Smooth muscle cell of bladder (primary cell): ENCODE results near the gene B3GALT6. TPM values are rescaled to one million over a fixed set of nuclear protein-coding genes. Genes with fewer than 3 reads are reported as not detected.

ENCODE experiments used
- total RNA-seq: library from RNA; depleted of rRNA; stranded (reverse); fragments of >200 nt; gene quantifications from 2 replicates; pipeline ENCODE4 v1.2.3, GENCODE V29; 2014

Gene B3GALT6
- total RNA-seq = 16.2 and 21.7 TPM in 2 replicates

DNA sequence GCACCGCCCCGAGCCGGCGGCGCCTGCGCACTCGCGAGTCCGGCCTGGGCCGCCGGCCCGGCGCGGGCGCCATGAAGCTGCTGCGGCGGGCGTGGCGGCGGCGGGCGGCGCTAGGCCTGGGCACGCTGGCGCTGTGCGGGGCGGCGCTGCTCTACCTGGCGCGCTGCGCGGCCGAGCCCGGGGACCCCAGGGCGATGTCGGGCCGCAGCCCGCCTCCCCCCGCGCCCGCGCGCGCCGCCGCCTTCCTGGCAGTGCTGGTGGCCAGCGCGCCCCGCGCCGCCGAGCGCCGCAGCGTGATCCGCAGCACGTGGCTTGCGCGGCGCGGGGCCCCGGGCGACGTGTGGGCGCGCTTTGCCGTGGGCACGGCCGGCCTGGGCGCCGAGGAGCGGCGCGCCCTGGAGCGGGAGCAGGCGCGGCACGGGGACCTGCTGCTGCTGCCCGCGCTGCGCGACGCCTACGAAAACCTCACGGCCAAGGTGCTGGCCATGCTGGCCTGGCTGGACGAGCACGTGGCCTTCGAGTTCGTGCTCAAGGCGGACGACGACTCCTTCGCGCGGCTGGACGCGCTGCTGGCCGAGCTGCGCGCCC is at the start of gene B3GALT6:
Gene B3GALT6, plus strand, starts transcription at position 30 of the 588 bp plus-strand sequence. Its CDS starts 42 bp downstream, at position 72.

DNA sequence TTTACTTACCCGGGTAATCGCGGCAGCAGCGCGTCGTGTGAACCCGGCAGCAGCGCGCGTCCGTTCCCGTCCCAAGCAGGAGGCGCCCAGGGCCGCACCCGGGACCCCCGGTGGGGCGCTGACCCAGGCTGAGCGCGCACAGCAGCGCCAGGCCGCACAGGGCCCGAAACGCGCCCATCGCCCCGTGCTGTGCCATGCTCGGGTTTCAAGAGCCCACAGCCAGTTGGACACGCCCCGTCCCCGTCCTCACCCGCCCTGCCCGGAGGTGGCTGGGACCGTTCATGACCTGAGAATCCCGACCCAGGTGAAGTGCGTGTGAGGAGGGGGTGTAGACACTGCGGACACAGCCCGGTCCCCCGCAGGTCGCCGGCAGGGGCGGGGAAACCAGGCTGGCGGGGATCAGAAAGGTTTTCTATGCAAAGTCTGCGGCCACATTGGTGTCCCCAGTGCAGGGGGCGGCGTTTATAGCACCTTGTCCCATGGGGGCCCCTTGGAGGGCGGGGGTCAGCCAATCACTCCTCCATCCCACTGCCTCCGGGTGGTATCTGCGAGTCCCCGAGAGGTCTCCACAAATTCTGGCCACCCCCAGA is 25.6 kb upstream of the B3GALT6 start, which contains the start of gene TNFRSF18:
Gene TNFRSF18, minus strand, starts transcription at position 217 of the 590 bp plus-strand sequence. Its CDS starts 21 bp downstream, at position 196.

DNA sequence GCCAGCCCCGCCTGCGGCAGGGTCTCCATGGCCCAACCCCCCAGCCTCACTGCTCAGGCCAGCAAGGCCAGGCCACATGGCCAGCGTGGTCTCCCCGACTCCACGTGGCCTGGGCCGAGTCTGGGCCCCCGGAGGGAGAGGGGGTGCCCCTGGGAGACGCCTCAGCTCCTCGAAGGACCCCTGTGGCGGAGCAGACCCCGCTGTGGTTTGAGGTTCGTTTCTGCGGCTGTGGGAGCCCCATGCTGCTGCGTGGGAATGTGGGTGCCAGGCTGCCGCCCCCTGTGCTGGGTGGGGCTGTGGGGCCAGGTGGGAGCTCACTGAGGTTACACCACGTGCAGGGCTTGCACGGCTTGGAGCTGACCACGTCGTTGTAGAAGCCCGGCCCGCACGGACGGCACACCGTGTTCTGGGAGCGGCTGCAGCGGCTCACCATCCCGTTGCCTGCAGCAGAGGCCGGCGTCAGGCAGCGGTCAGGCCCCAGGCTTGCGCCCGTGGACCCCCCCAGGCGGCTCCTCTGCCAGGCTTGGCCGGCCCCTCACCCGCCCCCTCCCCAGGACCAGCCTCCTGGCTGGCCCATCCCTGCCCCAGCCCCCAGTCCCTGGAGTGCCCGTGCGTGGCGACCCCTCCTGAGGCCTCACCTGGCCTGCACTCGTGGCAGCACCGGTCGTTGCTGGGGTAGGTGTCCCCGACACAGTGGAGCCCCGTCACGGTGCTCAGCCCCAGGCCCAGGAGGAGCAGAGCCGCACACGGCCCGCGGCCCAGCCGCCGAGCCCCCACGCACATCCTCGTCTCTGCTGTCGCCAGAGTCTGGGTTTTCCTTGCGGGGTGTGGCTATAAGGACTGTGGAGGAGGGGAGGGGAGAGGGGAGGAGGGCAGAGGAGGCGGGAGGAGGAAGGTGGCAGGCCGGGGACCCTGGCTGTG is 18.4 kb upstream of the B3GALT6 start, which contains the start of gene TNFRSF4:
Gene TNFRSF4, minus strand, starts transcription at position 809 of the 921 bp plus-strand sequence. Its CDS starts 26 bp downstream, at position 783.

DNA sequence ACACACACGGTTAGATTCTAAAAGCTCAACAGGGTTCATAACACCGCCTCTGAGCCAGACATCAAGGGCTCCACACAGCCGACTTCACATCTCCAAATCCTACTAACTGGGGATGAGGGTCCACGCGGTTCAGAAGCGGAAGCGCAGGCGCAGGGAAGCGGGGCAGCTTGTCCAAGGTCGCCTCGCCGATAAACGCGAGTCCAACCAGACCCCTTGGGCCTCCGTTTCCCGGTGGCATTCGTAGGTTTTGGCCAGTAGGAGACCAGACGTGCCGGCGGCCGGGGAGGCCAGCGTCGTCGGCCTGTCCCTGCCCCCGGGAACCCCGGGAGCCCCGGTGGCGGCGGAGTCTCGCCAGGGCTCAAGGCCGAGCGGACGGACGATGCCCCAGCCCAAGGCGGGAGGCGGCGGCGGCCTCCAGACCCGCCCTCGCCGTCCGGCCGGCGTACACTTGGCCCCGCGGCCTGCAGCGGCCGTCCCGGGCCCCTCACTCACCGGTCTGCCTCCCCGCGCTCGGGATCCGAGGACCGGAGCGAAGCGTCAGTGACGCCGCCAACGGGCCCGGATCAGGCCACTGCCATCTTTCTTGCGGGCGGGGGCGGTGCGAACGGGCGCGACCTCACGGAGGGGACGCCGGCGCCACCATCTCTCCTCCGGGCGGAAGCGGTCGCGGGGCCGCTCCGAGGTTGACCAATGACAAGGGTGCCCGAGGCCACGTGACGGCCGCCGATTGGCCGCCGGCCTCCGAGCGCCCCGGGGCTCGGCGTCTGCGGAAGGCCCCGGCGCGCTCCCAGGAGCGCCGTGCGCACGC is 433 bp upstream of the B3GALT6 start, which contains the start of gene SDF4:
Gene SDF4, minus strand, starts transcription at position 602 of the 808 bp plus-strand sequence. CDS start 3,229 bp downstream, outside the sequence.

DNA sequence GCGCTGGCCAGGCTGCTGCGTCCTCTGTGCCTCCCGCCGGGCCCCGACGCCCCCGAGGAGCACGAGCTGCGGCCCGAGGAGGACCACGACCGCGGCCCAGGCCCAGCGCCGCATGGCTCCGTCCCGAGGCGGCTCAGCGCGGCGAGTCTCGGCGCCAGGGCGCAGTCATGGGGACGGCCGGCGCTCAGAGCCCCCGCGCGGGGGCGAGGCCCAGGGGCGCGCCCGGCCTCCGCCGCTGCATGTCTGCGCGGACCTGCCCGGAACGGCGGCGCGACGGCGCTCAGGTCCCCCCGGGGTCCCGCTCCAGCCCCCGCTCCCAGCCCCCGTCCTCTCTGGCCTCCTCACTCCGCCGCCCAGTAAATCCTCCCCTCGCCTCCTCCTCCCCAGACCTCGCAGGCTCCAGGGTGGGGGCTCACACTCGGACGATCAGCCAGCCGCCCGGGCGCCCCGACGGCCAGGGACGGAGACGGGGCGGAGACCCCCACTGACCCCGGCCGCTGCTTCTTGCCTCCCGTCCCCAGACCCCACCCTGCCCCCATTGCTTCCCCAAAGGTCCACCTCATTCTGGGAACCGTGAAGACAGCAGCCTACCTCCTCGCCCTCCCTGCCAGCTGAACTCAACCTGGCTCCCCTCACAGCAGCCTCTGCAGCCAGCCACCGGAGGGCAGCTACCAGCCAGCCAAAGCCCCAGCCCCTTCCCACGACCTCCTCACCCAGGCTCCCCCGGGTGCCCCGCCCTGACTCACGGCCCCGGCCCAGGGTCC is 14.7 kb downstream of the B3GALT6 start, which contains the start of gene C1QTNF12:
Gene C1QTNF12, minus strand, starts transcription at position 146 of the 764 bp plus-strand sequence. Its CDS starts 32 bp downstream, at position 114.

DNA sequence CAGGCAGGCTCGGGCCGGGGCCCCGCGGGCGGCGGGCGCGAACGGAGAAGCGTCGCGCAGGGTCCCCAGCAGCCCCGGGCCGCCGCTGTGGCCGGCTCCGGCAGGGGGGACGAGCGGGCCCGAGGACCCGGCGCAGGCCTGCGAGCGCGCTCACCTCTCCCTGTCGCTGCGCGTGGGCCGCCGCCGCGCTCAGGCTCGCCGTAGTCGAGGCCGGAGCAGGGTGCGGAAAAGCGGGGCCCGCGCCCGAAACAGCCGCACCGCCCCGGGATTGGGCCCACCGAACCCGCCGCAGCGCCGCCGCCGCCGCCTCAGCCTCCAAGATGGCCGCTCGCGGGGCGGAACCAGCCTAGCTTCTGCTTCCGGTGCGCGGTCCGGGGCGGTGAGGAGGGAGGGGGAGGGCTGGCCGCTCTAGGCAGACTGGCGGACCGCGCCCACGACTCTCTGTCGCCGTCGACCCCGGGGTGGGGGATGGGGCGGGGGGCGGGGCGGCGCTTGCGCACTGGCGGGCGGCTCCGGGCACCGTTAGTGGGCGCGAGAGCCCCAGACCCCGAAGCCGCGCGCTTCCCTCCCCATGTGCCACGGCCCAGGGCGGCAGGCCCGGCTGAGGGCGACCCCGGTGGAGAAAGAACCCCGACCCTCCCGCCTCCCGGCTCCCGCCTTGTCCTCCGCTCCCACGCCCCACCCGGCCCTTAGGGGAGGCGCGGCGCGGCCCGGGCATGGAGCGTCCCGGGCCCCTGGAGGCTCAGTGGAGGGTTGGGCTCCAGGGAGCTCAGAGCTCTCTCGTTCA is 41.7 kb downstream of the B3GALT6 start, which contains the start of gene UBE2J2:
Gene UBE2J2, minus strand, starts transcription at position 343 of the 787 bp plus-strand sequence. CDS start 5,862 bp downstream, outside the sequence.

Other genes with a start within 250 kb of the B3GALT6 start
- gene HES4, start 232.1 kb upstream of the B3GALT6 start, total RNA-seq = 0.85 and 8.0 TPM in 2 replicates
- 103 and 131 TPM in 2 replicates for gene ISG15, start 218.7 kb upstream of the B3GALT6 start, total RNA-seq
- gene AGRN, start 212.1 kb upstream of the B3GALT6 start, total RNA-seq = 30.9 and 42.0 TPM in 2 replicates
- gene RNF223, start 157.9 kb upstream of the B3GALT6 start, total RNA-seq = not detected in 2 replicates
- 3.8 and 4.0 TPM in 2 replicates for gene C1orf159, start 116.1 kb upstream of the B3GALT6 start, total RNA-seq
- gene TTLL10, start 58.4 kb upstream of the B3GALT6 start, total RNA-seq = not detected in 2 replicates
- 0.55 TPM in 1 of 2 replicates, not detected in the other for gene TNFRSF18, start 25.6 kb upstream of the B3GALT6 start, total RNA-seq
- 0.14 and 0.18 TPM in 2 replicates for gene TNFRSF4, start 18.1 kb upstream of the B3GALT6 start, total RNA-seq
- gene SDF4, start 236 bp upstream of the B3GALT6 start, total RNA-seq = 117 and 125 TPM in 2 replicates
- gene C1QTNF12, start 14.5 kb downstream of the B3GALT6 start, total RNA-seq = 0.83 and 1.3 TPM in 2 replicates
- 34.0 and 44.7 TPM in 2 replicates for gene UBE2J2, start 41.6 kb downstream of the B3GALT6 start, total RNA-seq
- 0.71 and 0.74 TPM in 2 replicates for gene SCNN1D, start 48.2 kb downstream of the B3GALT6 start, total RNA-seq
- gene ACAP3, start 75.7 kb downstream of the B3GALT6 start, total RNA-seq = 19.2 and 25.7 TPM in 2 replicates
- 9.2 and 12.0 TPM in 2 replicates for gene PUSL1, start 76.4 kb downstream of the B3GALT6 start, total RNA-seq
- gene INTS11, start 92.4 kb downstream of the B3GALT6 start, total RNA-seq = 47.5 and 50.3 TPM in 2 replicates
- 7.0 and 9.1 TPM in 2 replicates for gene CPTP, start 92.6 kb downstream of the B3GALT6 start, total RNA-seq
- 0.14 and 0.18 TPM in 2 replicates for gene TAS1R3, start 99.0 kb downstream of the B3GALT6 start, total RNA-seq
- 48.4 and 72.1 TPM in 2 replicates for gene DVL1, start 117.2 kb downstream of the B3GALT6 start, total RNA-seq
- 236 and 258 TPM in 2 replicates for gene MXRA8, start 126.3 kb downstream of the B3GALT6 start, total RNA-seq
- gene AURKAIP1, start 143.0 kb downstream of the B3GALT6 start, total RNA-seq = 93.0 and 96.6 TPM in 2 replicates
- gene CCNL2, start 167.1 kb downstream of the B3GALT6 start, total RNA-seq = 103 and 153 TPM in 2 replicates
- gene MRPL20, start 175.1 kb downstream of the B3GALT6 start, total RNA-seq = 95.4 and 96.7 TPM in 2 replicates
- 0.28 and 0.46 TPM in 2 replicates for gene ANKRD65, start 189.0 kb downstream of the B3GALT6 start, total RNA-seq
- 2.8 and 3.7 TPM in 2 replicates for gene VWA1, start 203.5 kb downstream of the B3GALT6 start, total RNA-seq
- not detected in 2 replicates for gene ATAD3C, start 217.5 kb downstream of the B3GALT6 start, total RNA-seq
- 12.8 TPM in 2 replicates for gene ATAD3B, start 239.5 kb downstream of the B3GALT6 start, total RNA-seq